Activated T-helper 2 cell treated with anti-CD3 and anti-CD28 coated beads, Interferon-gamma antibody, Interleukin-2, Interleukin-4, amounts not matched to agents 10 μg/mL and 5 μg/mL and 100 μg/mL, durations not matched to agents 14 hours and 24 hours and 36 hours (primary cell): ENCODE measurements around the gene MXRA5. TPM values are rescaled to one million over a fixed set of nuclear protein-coding genes. Genes with fewer than 3 reads are reported as not detected.
"Not testable (repeated sequence)": the region's sequence is repeated elsewhere in the genome, so short reads cannot be mapped to it uniquely, and the experiment has no call there.

ENCODE experiments used
- DNase-seq: peaks from one replicate; pipeline ENCODE4 v3.0.0; 2021; ENCODE audit warnings: low spot score
- H3K27ac Mint-ChIP-seq: one replicate; pipeline ENCODE4 v1.8.0; 2021; ENCODE audit warnings: mixed read lengths
- H3K27me3 Mint-ChIP-seq: one replicate; pipeline ENCODE4 v1.8.0; 2021; ENCODE audit warnings: low read depth, mixed read lengths
- H3K36me3 Mint-ChIP-seq: one replicate; pipeline ENCODE4 v1.8.0; 2021; ENCODE audit warnings: low read depth, mixed read lengths
- H3K4me1 Mint-ChIP-seq: one replicate; pipeline ENCODE4 v1.8.0; 2021; ENCODE audit warnings: low read depth, mixed read lengths
- H3K4me3 Mint-ChIP-seq: one replicate; pipeline ENCODE4 v1.8.0; 2021; ENCODE audit warnings: low read depth, mild to moderate bottlenecking, moderate library complexity, mixed read lengths
- H3K9me3 Mint-ChIP-seq: one replicate; pipeline ENCODE4 v1.8.0; 2021; ENCODE audit warnings: mixed read lengths
- intact Hi-C: fragments of 100-400 bp; cut with micrococcal nuclease; formaldehyde crosslinking; loops from one replicate; pipeline ENCODE4 v1.15.1; 2023
- total RNA-seq: library from RNA; stranded (reverse); gene quantifications from 2 replicates; pipeline ENCODE4 v1.2.3, GENCODE V29; 2022

Gene MXRA5
- not detected in 2 replicates for total RNA-seq

- no peak within 1 kb of the TSS for H3K27ac Mint-ChIP-seq
- H3K9me3 Mint-ChIP-seq, result no peaks in the 10 kb centered on the region
- no peak for DNase-seq
- no peaks in the 10 kb centered on the region for H3K4me1 Mint-ChIP-seq
- intact Hi-C loops, result no loop called here
- no peaks in the 10 kb centered on the region for H3K36me3 Mint-ChIP-seq
- no peak within 1 kb of the TSS for H3K4me3 Mint-ChIP-seq
- H3K27me3 Mint-ChIP-seq, result peaks cover 5% of the 10 kb centered on the region
These were observed at the start of gene MXRA5 for GRCh38 chrX:3346501-3347259. TSS of gene MXRA5 (minus strand) at chrX:3346652. CDS start at chrX:3343833, 2,819 bp downstream.

GRCh38 chrX:3393581-3394111 is 47.2 kb upstream of the MXRA5 start:
- Mint-ChIP-seq H3K27ac (no peak overlapping the region), H3K36me3 (no peaks in the 10 kb centered on the region), H3K27me3 (no peaks in the 10 kb centered on the region), H3K4me3 (no peak overlapping the region), H3K9me3 (no peaks in the 10 kb centered on the region), H3K4me1 (no peaks in the 10 kb centered on the region)
- intact Hi-C loops, result no loop called here
- DNase-seq, result no peak

GRCh38 chrX:3393178-3393577 is 46.7 kb upstream of the MXRA5 start:
- intact Hi-C loops, result no loop called here
- Mint-ChIP-seq H3K27ac (no peak overlapping the region), H3K36me3 (no peaks in the 10 kb centered on the region), H3K4me3 (no peak overlapping the region), H3K9me3 (no peaks in the 10 kb centered on the region), H3K27me3 (no peaks in the 10 kb centered on the region), H3K4me1 (no peaks in the 10 kb centered on the region)
- no peak for DNase-seq

GRCh38 chrX:3388457-3388856 is 42.0 kb upstream of the MXRA5 start:
- Mint-ChIP-seq H3K27ac (no peak overlapping the region), H3K4me3 (no peak overlapping the region), H3K9me3 (no peaks in the 10 kb centered on the region), H3K36me3 (no peaks in the 10 kb centered on the region), H3K4me1 (no peaks in the 10 kb centered on the region), H3K27me3 (no peaks in the 10 kb centered on the region)
- DNase-seq, result no peak
- intact Hi-C loops, result no loop called here

GRCh38 chrX:3384327-3384726 is 37.9 kb upstream of the MXRA5 start:
- Mint-ChIP-seq H3K27ac (no peak overlapping the region), H3K9me3 (no peaks in the 10 kb centered on the region), H3K4me1 (no peaks in the 10 kb centered on the region), H3K27me3 (no peaks in the 10 kb centered on the region), H3K4me3 (no peak overlapping the region), H3K36me3 (no peaks in the 10 kb centered on the region)
- DNase-seq, result no peak
- intact Hi-C loops, result no loop called here

- H3K4me1 Mint-ChIP-seq, result no peaks in the 10 kb centered on the region
- H3K4me3 Mint-ChIP-seq, result no peak overlapping the region
These were observed 34.2 kb upstream of the MXRA5 start for GRCh38 chrX:3380603-3381002.

GRCh38 chrX:3379111-3379510 is 32.7 kb upstream of the MXRA5 start:
- H3K27me3 Mint-ChIP-seq, result no peaks in the 10 kb centered on the region
- no peak for DNase-seq
- no peak overlapping the region for H3K4me3 Mint-ChIP-seq
- intact Hi-C loops, result no loop called here
- no peaks in the 10 kb centered on the region for H3K36me3 Mint-ChIP-seq
- peaks cover 5% of the 10 kb centered on the region for H3K9me3 Mint-ChIP-seq
- H3K4me1 Mint-ChIP-seq, result no peaks in the 10 kb centered on the region
- H3K27ac Mint-ChIP-seq, result no peak overlapping the region

More at GRCh38 chrX:3380603-3381002, 34.2 kb upstream of the MXRA5 start:
- Mint-ChIP-seq H3K27ac (no peak overlapping the region), H3K36me3 (no peaks in the 10 kb centered on the region), H3K9me3 (peaks cover 5% of the 10 kb centered on the region), H3K27me3 (no peaks in the 10 kb centered on the region)
- intact Hi-C loops, result no loop called here
- no peak for DNase-seq

GRCh38 chrX:3378156-3378555 is 31.7 kb upstream of the MXRA5 start:
- intact Hi-C loops, result no loop called here
- no peaks in the 10 kb centered on the region for H3K4me1 Mint-ChIP-seq
- no peak overlapping the region for H3K27ac Mint-ChIP-seq

GRCh38 chrX:3377560-3377959 is 31.1 kb upstream of the MXRA5 start:
- H3K4me1 Mint-ChIP-seq, result no peaks in the 10 kb centered on the region
- H3K36me3 Mint-ChIP-seq, result no peaks in the 10 kb centered on the region
- H3K27me3 Mint-ChIP-seq, result no peaks in the 10 kb centered on the region
- H3K27ac Mint-ChIP-seq, result no peak overlapping the region
- no peak for DNase-seq
- intact Hi-C loops, result no loop called here
- peaks cover 5% of the 10 kb centered on the region for H3K9me3 Mint-ChIP-seq
- H3K4me3 Mint-ChIP-seq, result no peak overlapping the region

More at GRCh38 chrX:3378156-3378555, 31.7 kb upstream of the MXRA5 start:
- peaks cover 5% of the 10 kb centered on the region for H3K9me3 Mint-ChIP-seq
- no peaks in the 10 kb centered on the region for H3K27me3 Mint-ChIP-seq
- no peak overlapping the region for H3K4me3 Mint-ChIP-seq
- DNase-seq, result no peak
- no peaks in the 10 kb centered on the region for H3K36me3 Mint-ChIP-seq

GRCh38 chrX:3375878-3376508 is 29.5 kb upstream of the MXRA5 start:
- DNase-seq, H3K27ac Mint-ChIP-seq, intact Hi-C loops, H3K9me3 Mint-ChIP-seq, H3K4me3 Mint-ChIP-seq, H3K27me3 Mint-ChIP-seq, H3K4me1 Mint-ChIP-seq, H3K36me3 Mint-ChIP-seq: not testable (repeated sequence)

GRCh38 chrX:3374108-3374800 is 27.8 kb upstream of the MXRA5 start:
- no peaks in the 10 kb centered on the region for H3K4me1 Mint-ChIP-seq
- no peak overlapping the region for H3K27ac Mint-ChIP-seq
- no peak for DNase-seq
- intact Hi-C loops, result no loop called here
- no peak overlapping the region for H3K4me3 Mint-ChIP-seq
- no peaks in the 10 kb centered on the region for H3K36me3 Mint-ChIP-seq
- no peaks in the 10 kb centered on the region for H3K27me3 Mint-ChIP-seq
- peaks cover 5% of the 10 kb centered on the region for H3K9me3 Mint-ChIP-seq

GRCh38 chrX:3371163-3371562 is 24.7 kb upstream of the MXRA5 start:
- no peaks in the 10 kb centered on the region for H3K27me3 Mint-ChIP-seq
- H3K9me3 Mint-ChIP-seq, result no peaks in the 10 kb centered on the region
- intact Hi-C loops, result no loop called here
- no peak overlapping the region for H3K27ac Mint-ChIP-seq
- no peaks in the 10 kb centered on the region for H3K4me1 Mint-ChIP-seq
- H3K36me3 Mint-ChIP-seq, result no peaks in the 10 kb centered on the region
- no peak for DNase-seq
- H3K4me3 Mint-ChIP-seq, result no peak overlapping the region

- Mint-ChIP-seq H3K9me3 (no peaks in the 10 kb centered on the region), H3K27ac (no peak overlapping the region), H3K27me3 (no peaks in the 10 kb centered on the region), H3K4me3 (no peak overlapping the region), H3K4me1 (no peaks in the 10 kb centered on the region), H3K36me3 (no peaks in the 10 kb centered on the region)
- DNase-seq, result no peak
- intact Hi-C loops, result no loop called here
These were observed 24.2 kb upstream of the MXRA5 start for GRCh38 chrX:3370656-3371055.
